Activated T-helper 17 cell treated with anti-CD3 and anti-CD28 coated beads, Interleukin-2, amount 50 U/mL, for 72 hours (primary cell): ENCODE data around the gene PRKN. TPM values are rescaled to one million over a fixed set of nuclear protein-coding genes. Genes with fewer than 3 reads are reported as not detected.

Experiments used
- ATAC-seq: fragments of 150-1000 bp; cut with Tn5 transposase; replicated peaks from 2 replicates; pipeline ENCODE4 v1.10.0; 2021; ENCODE audit warnings: mild to moderate bottlenecking, moderate library complexity
- H3K27ac Mint-ChIP-seq: one replicate; pipeline ENCODE4 v1.8.0; 2022; ENCODE audit warnings: mixed read lengths
- H3K27me3 Mint-ChIP-seq: one replicate; pipeline ENCODE4 v1.8.0; 2022; ENCODE audit warnings: mixed read lengths
- H3K36me3 Mint-ChIP-seq: one replicate; pipeline ENCODE4 v1.8.0; 2022; ENCODE audit warnings: low read depth, mild to moderate bottlenecking, mixed read lengths
- H3K4me1 Mint-ChIP-seq: one replicate; pipeline ENCODE4 v1.8.0; 2022; ENCODE audit warnings: mixed read lengths
- H3K4me3 Mint-ChIP-seq: one replicate; pipeline ENCODE4 v1.8.0; 2022; ENCODE audit warnings: mild to moderate bottlenecking, mixed read lengths
- H3K9me3 Mint-ChIP-seq: one replicate; pipeline ENCODE4 v1.8.0; 2022; ENCODE audit warnings: mixed read lengths
- total RNA-seq, 2 donors: library from RNA; stranded (reverse); gene quantifications; one replicate each; pipeline ENCODE4 v1.2.3, GENCODE V29; 2022

PRKN gene
- total RNA-seq, 2 donors from 2014 or later: 0.84 to 0.87 TPM

GRCh38 chr6:162336359-162336758 lies 391.2 kb downstream of the PRKN start:
- Mint-ChIP-seq H3K4me1 (no peaks in the 10 kb centered on the region), H3K27me3 (no peaks in the 10 kb centered on the region), H3K36me3 (no peaks in the 10 kb centered on the region), H3K27ac (no peak overlapping the region), H3K4me3 (no peak overlapping the region), H3K9me3 (peaks cover 2% of the 10 kb centered on the region)
- no peak for ATAC-seq

DNA sequence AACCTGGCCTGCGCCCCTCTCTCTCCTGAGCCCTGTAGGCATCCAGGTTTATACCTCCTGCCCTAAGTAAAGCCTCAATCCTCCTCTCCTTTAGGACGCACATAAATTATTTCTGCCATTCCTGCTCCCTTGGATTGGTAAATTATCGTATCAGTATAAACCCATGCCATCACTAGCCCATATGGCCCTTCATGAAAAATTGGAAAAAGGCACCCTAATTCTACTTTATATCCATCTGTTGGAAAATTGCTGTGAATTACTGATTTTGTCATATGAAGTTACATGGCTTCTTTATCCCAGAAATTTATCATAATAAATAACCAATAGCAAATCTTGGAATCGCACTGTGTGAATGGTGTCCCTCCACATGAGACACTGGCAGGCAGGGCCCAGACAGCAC lies 395.2 kb downstream of the PRKN start:
- no peak for ATAC-seq
- Mint-ChIP-seq H3K27me3 (no peaks in the 10 kb centered on the region), H3K9me3 (peaks cover 10% of the 10 kb centered on the region), H3K4me1 (no peaks in the 10 kb centered on the region), H3K36me3 (no peaks in the 10 kb centered on the region), H3K27ac (no peak overlapping the region), H3K4me3 (no peak overlapping the region)

GRCh38 chr6:162331911-162332310 lies 395.7 kb downstream of the PRKN start:
- Mint-ChIP-seq H3K4me1 (no peaks in the 10 kb centered on the region), H3K9me3 (peaks cover 10% of the 10 kb centered on the region), H3K27me3 (no peaks in the 10 kb centered on the region), H3K27ac (no peak overlapping the region), H3K4me3 (no peak overlapping the region), H3K36me3 (no peaks in the 10 kb centered on the region)
- ATAC-seq: no peak

DNA sequence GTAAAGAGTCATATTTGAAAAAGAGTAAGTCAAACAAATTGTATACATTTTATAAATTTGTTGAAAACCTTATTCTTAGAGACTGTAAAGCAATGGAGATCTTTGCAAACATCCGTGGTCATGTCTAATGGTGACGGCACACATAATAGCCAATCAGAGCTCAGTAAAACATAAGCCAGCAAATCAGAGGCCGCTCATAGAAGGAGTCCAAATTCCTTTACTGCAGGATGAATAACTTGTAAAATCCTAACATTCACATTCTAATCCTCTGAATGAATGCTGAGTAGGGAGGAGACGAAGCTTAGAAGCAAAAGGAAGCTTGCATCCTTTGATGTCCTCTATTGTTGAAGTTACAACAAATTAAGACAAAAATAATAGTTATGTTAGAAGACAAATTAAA lies 401.7 kb downstream of the PRKN start:
- no peak for ATAC-seq
- Mint-ChIP-seq H3K27me3 (no peaks in the 10 kb centered on the region), H3K4me1 (no peaks in the 10 kb centered on the region), H3K27ac (no peak overlapping the region), H3K9me3 (peaks cover 5% of the 10 kb centered on the region), H3K4me3 (no peak overlapping the region), H3K36me3 (no peaks in the 10 kb centered on the region)

DNA sequence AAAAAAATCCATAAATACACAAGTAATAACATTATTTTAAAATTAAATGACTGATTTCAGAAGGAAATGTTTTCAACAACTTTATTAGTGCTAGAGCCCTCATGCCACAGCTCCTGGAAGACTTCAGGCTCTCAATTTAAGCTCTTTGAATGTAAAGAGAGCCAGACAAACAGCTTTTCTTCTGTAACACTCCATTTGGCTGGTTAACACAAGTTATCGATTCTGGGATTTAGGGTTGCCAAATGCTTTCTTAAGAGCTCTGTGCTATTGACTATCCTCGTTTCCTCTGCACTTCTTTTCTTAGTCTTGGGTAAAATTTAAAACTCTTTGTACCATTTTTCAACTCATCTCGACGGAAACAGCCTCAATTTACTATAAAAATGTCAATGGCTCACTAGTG lies 402.5 kb downstream of the PRKN start:
- Mint-ChIP-seq H3K27me3 (no peaks in the 10 kb centered on the region), H3K4me3 (no peak overlapping the region), H3K36me3 (no peaks in the 10 kb centered on the region), H3K4me1 (no peaks in the 10 kb centered on the region), H3K9me3 (peaks cover 5% of the 10 kb centered on the region), H3K27ac (no peak overlapping the region)
- ATAC-seq: no peak

GRCh38 chr6:162315291-162315690 lies 412.3 kb downstream of the PRKN start:
- ATAC-seq: no peak
- Mint-ChIP-seq H3K4me3 (no peak overlapping the region), H3K27me3 (no peaks in the 10 kb centered on the region), H3K9me3 (peaks cover 3% of the 10 kb centered on the region), H3K36me3 (no peaks in the 10 kb centered on the region), H3K4me1 (no peaks in the 10 kb centered on the region), H3K27ac (no peak overlapping the region)

- H3K4me1 Mint-ChIP-seq: no peaks in the 10 kb centered on the region
- ATAC-seq: no peak
- H3K27me3 Mint-ChIP-seq: no peaks in the 10 kb centered on the region
- no peaks in the 10 kb centered on the region for H3K36me3 Mint-ChIP-seq
- H3K27ac Mint-ChIP-seq: no peak overlapping the region
- no peak overlapping the region for H3K4me3 Mint-ChIP-seq
- H3K9me3 Mint-ChIP-seq: peaks cover 7% of the 10 kb centered on the region
Measured at GRCh38 chr6:162313922-162314660, 413.5 kb downstream of the PRKN start.

DNA sequence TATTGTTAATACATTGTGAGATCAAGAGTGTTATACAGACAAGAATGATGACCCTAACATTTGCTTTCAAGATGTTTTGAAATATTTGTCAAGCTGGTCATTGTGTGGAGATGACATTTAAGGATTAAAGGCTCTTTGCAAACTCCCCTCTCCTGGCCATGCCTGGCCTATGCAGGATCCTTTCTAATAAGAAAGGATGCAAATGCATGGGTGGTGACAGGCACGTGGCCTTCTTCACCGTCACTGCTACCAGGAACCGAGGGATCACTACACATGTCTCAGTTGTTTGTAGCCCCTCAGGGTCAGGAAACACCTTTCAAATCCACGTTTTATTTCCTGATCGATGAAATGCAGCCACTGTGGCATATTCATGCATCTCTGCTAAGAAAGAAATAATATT lies 419.7 kb downstream of the PRKN start:
- H3K4me3 Mint-ChIP-seq: no peak overlapping the region
- no peaks in the 10 kb centered on the region for H3K36me3 Mint-ChIP-seq
- H3K9me3 Mint-ChIP-seq: peaks cover 3% of the 10 kb centered on the region
- no peaks in the 10 kb centered on the region for H3K27me3 Mint-ChIP-seq
- ATAC-seq: no peak
- no peaks in the 10 kb centered on the region for H3K4me1 Mint-ChIP-seq
- no peak overlapping the region for H3K27ac Mint-ChIP-seq

- no peaks in the 10 kb centered on the region for H3K27me3 Mint-ChIP-seq
Measured at GRCh38 chr6:162306616-162307015, 420.9 kb downstream of the PRKN start.

DNA sequence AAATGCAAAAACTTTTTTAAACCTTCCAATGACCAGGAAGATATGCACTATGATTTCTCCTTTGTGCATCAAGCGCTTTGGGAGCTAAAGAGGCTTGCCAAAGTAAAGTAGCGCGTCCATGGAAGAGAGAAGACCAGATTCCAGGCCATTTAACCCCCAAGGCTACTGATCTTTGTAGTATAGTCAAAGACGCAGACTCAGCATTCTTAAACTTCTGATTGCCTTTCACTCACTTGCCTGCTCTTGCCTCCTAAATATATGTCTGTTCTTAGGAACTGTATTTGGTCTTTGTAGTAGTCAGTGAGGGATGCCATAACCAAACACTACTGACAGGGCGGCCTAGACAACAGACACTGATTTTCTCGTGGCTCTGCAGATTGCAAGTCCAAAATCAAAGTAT lies 426.4 kb downstream of the PRKN start:
- H3K4me1 Mint-ChIP-seq: no peaks in the 10 kb centered on the region
- H3K27me3 Mint-ChIP-seq: no peaks in the 10 kb centered on the region
- H3K27ac Mint-ChIP-seq: no peak overlapping the region
- H3K9me3 Mint-ChIP-seq: no peaks in the 10 kb centered on the region
- H3K36me3 Mint-ChIP-seq: no peaks in the 10 kb centered on the region
- ATAC-seq: no peak
- H3K4me3 Mint-ChIP-seq: no peak overlapping the region

More at GRCh38 chr6:162306616-162307015, 420.9 kb downstream of the PRKN start:
- Mint-ChIP-seq H3K4me1 (no peaks in the 10 kb centered on the region), H3K4me3 (no peak overlapping the region), H3K36me3 (no peaks in the 10 kb centered on the region), H3K27ac (no peak overlapping the region), H3K9me3 (peaks cover 3% of the 10 kb centered on the region)
- no peak for ATAC-seq

DNA sequence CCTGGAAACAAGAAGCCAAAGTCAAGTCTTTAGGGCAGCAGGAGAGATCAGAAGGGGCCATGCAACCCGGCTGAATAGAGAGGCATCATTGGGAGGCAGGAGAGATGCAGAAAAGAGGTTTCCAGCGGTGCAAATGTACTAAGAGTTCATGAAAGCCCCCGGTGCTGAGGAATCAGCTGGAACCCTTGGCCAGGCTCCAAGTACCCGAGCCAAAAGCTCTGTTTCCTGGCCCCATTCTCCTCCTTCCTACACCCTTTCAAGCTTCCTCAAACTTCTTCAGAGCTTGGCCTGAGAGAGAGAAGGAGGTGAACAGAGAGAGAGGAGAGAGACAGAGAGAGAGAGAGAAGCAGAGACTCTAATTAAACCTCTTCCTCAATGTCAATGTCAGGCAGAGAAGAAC lies 433.5 kb downstream of the PRKN start:
- peaks cover 4% of the 10 kb centered on the region for H3K4me1 Mint-ChIP-seq
- peaks cover 8% of the 10 kb centered on the region for H3K9me3 Mint-ChIP-seq
- no peak overlapping the region for H3K27ac Mint-ChIP-seq
- no peaks in the 10 kb centered on the region for H3K27me3 Mint-ChIP-seq
- no peak overlapping the region for H3K4me3 Mint-ChIP-seq
- no peaks in the 10 kb centered on the region for H3K36me3 Mint-ChIP-seq
- no peak for ATAC-seq

DNA sequence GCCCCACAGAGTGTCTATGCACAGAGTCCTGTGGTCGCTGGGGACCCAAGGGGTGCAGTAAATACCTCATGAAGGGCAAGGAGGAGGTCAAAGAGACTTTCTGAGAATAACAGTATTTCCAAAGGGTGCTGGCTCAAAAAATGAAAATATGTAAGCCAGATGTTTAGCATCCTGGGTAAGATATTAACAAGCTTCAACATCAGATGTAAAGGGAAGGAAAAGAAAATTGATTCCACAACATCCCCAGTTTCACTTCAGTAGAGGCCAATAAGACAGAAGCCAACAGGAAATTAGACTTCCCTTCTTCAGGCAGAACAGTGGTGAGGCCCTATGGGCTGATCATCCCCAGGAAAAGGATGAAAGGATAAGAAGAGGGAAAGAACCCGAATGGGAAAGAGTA lies 434.7 kb downstream of the PRKN start:
- Mint-ChIP-seq H3K27ac (no peak overlapping the region), H3K27me3 (no peaks in the 10 kb centered on the region), H3K9me3 (peaks cover 8% of the 10 kb centered on the region), H3K4me3 (no peak overlapping the region), H3K36me3 (no peaks in the 10 kb centered on the region), H3K4me1 (peaks cover 4% of the 10 kb centered on the region)
- ATAC-seq: no peak

DNA sequence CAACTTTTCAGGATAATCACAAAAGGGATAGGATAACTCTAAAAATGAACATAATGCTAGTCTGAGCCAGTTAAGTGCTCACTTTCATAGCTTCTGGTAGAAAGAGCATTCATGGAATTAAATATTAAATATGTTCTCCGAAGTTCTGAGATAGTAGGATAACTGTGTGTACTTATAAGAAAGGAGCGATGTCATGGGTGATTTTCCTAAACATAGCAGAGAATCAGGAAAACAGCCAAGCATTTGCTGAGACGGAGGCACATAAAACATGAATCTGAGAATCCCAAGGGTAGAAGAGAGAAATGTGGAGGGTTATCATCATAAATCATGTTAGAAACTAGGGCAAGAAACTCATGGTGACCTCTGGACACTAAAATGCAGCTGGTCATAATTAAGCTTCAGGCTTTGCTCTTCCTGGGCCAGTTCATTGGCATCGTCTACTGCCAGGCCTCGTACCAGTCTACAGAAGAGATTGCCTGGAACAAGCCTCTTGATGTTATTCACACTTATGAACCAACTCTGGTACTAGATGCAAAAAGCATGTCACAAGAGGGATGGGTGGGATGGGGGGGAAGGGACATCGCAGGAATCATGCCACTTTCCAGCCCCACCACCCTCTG lies 436.6 kb downstream of the PRKN start:
- Mint-ChIP-seq H3K9me3 (peaks cover 8% of the 10 kb centered on the region), H3K27me3 (no peaks in the 10 kb centered on the region), H3K36me3 (no peaks in the 10 kb centered on the region), H3K4me3 (no peak overlapping the region), H3K4me1 (peaks cover 4% of the 10 kb centered on the region), H3K27ac (no peak overlapping the region)
- ATAC-seq: no peak

DNA sequence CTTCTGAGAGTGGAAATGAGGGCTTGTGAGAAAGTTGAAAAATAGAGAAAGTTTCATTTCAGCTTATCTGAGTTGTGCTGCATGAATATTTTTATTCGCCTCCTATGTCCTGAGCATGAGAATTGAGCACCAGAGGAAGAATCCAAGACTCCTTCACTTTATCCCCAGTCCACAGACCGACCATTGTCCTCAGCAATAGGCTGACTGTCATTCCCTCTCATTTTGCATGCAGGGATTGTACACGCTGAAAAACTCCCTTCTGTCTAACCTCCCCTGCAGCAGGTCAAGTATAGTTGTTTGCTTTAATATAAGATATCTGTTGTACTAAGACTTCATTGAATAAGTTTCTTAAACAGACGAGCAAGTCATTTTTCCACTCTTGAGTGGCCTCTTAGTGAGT lies 437.6 kb downstream of the PRKN start:
- H3K4me3 Mint-ChIP-seq: no peak overlapping the region
- H3K27ac Mint-ChIP-seq: no peak overlapping the region
- H3K4me1 Mint-ChIP-seq: peaks cover 4% of the 10 kb centered on the region
- ATAC-seq: no peak
- no peaks in the 10 kb centered on the region for H3K27me3 Mint-ChIP-seq
- peaks cover 8% of the 10 kb centered on the region for H3K9me3 Mint-ChIP-seq
- H3K36me3 Mint-ChIP-seq: no peaks in the 10 kb centered on the region

GRCh38 chr6:162273986-162274385 lies 453.6 kb downstream of the PRKN start:
- no peaks in the 10 kb centered on the region for H3K9me3 Mint-ChIP-seq
- H3K27ac Mint-ChIP-seq: no peak overlapping the region
- H3K4me3 Mint-ChIP-seq: no peak overlapping the region
- no peaks in the 10 kb centered on the region for H3K27me3 Mint-ChIP-seq
- no peaks in the 10 kb centered on the region for H3K4me1 Mint-ChIP-seq
- no peak for ATAC-seq
- H3K36me3 Mint-ChIP-seq: no peaks in the 10 kb centered on the region
